NCI-H1694 treated with DMSO at 0.1 percent for 48 hours (cell line): Measurements from ENCODE around the gene SNTA1.
"Not testable (repeated sequence)": the region's sequence is repeated elsewhere in the genome, so short reads cannot be mapped to it uniquely, and the experiment has no call there.

Experiments
- DNase-seq: peaks from one replicate; lab custom pipeline; 2025; lab: John Stamatoyannopoulos, UW

The SNTA1 gene

GRCh38 chr20:33465481-33466302 lies 22.1 kb upstream of the SNTA1 start:
- DNase-seq = peak; percentile 91

- DNase-seq = not testable (repeated sequence)
These were observed 21.2 kb upstream of the SNTA1 start for GRCh38 chr20:33464759-33465158.

GRCh38 chr20:33463332-33464101 lies 20.0 kb upstream of the SNTA1 start:
- DNase-seq = peak; percentile 23

GRCh38 chr20:33460711-33461110 lies 17.1 kb upstream of the SNTA1 start:
- DNase-seq = no peak

- no peak for DNase-seq
These were observed 16.0 kb upstream of the SNTA1 start for GRCh38 chr20:33459599-33459998.

- peak; percentile 50 for DNase-seq
These were observed 13.5 kb upstream of the SNTA1 start for GRCh38 chr20:33456916-33457642.

- no peak for DNase-seq
These were observed 7.3 kb upstream of the SNTA1 start for GRCh38 chr20:33450867-33451266.

GRCh38 chr20:33445881-33446625 lies 2.5 kb upstream of the SNTA1 start:
- no peak for DNase-seq

GRCh38 chr20:33444797-33445560 lies 1.4 kb upstream of the SNTA1 start:
- peak; percentile 7 for DNase-seq

- no peak for DNase-seq
These were observed 504 bp downstream of the SNTA1 start for GRCh38 chr20:33443006-33443511.

GRCh38 chr20:33442136-33443005 lies 1.2 kb downstream of the SNTA1 start:
- DNase-seq = no peak

GRCh38 chr20:33441142-33441955 lies 2.2 kb downstream of the SNTA1 start:
- DNase-seq = no peak

- DNase-seq = not testable (repeated sequence)
These were observed 3.0 kb downstream of the SNTA1 start for GRCh38 chr20:33440562-33440961.

- DNase-seq = no peak
These were observed 5.1 kb downstream of the SNTA1 start for GRCh38 chr20:33438481-33438880.

- DNase-seq = no peak
These were observed 6.2 kb downstream of the SNTA1 start for GRCh38 chr20:33437141-33437911.

GRCh38 chr20:33434434-33434833 lies 9.1 kb downstream of the SNTA1 start:
- DNase-seq = no peak

- no peak for DNase-seq
These were observed 9.9 kb downstream of the SNTA1 start for GRCh38 chr20:33433465-33434234.
